Retinal pigment epithelial cell (primary cell): Measurements from ENCODE around the gene VEGFB.

ENCODE experiments used
- DNase-seq: peaks from one replicate; pipeline ENCODE4 v3.0.0-alpha.2; 2010; ENCODE audit warnings: low read depth
- H3K4me3 ChIP-seq: 2 replicates; pipeline ENCODE4 v1.5.1; 2011; ENCODE audit warnings: mild to moderate bottlenecking, low read length, control low read depth, moderate library complexity
- CTCF ChIP-seq: conservative IDR thresholded peaks from 2 replicates; pipeline ENCODE4 v1.5.1; 2011; ENCODE audit warnings: low read depth, low read length, control low read depth, inconsistent platforms

The VEGFB gene

GRCh38 chr11:64252003-64252872, 17.9 kb downstream of the VEGFB start:
- no peak for DNase-seq
- peak overlapping the region; percentile 74 for H3K4me3 ChIP-seq
- peak; percentile 64 for TF ChIP-seq CTCF

GRCh38 chr11:64253043-64253442, 18.7 kb downstream of the VEGFB start:
- no peak for DNase-seq
- no peak for TF ChIP-seq CTCF
- H3K4me3 ChIP-seq, result no peak overlapping the region

GRCh38 chr11:64253481-64253880, 19.1 kb downstream of the VEGFB start:
- no peak for DNase-seq
- TF ChIP-seq CTCF, result no peak
- H3K4me3 ChIP-seq, result no peak overlapping the region

GRCh38 chr11:64254326-64254725, 19.9 kb downstream of the VEGFB start:
- no peak for TF ChIP-seq CTCF
- H3K4me3 ChIP-seq, result no peak overlapping the region
- no peak for DNase-seq

GRCh38 chr11:64255135-64256128, 21.0 kb downstream of the VEGFB start:
- DNase-seq, result no peak
- TF ChIP-seq CTCF, result no peak

GRCh38 chr11:64256300-64256699, 21.9 kb downstream of the VEGFB start:
- no peak overlapping the region for H3K4me3 ChIP-seq
- no peak for DNase-seq
- no peak for TF ChIP-seq CTCF

More at GRCh38 chr11:64255135-64256128, 21.0 kb downstream of the VEGFB start:
- H3K4me3 ChIP-seq, result no peak overlapping the region
